Activated CD4-positive, alpha-beta T cell treated with anti-CD3 and anti-CD28 coated beads for 36 hours (primary cell): ENCODE results near the gene NCSTN. TPM values are rescaled to one million over a fixed set of nuclear protein-coding genes. Genes with fewer than 3 reads are reported as not detected.

Experiments
- ATAC-seq: fragments of 200-7000 bp; cut with Tn5 transposase; one replicate; pipeline ENCODE4 v1.10.0; 2021; ENCODE audit warnings: mild to moderate bottlenecking, moderate library complexity
- CTCF ChIA-PET: fragments of 350-600 bp; sonication (Branson Sonifier 250); formaldehyde crosslinking; loops from one replicate; lab custom pipeline; 2021; ENCODE audit warnings: antibody characterized with exemption; lab: Charles Lee
- POLR2A ChIA-PET: fragments of 350-600 bp; sonication (Branson Sonifier 250); formaldehyde crosslinking; loops from one replicate; lab custom pipeline; 2021; ENCODE audit warnings: antibody characterized with exemption, inconsistent platforms; lab: Charles Lee
- DNase-seq: peaks from one replicate; pipeline ENCODE4 v3.0.0-alpha.2; 2020
- H3K27ac Mint-ChIP-seq: one replicate; pipeline ENCODE4 v1.8.0; 2021; ENCODE audit warnings: mixed read lengths
- H3K27me3 Mint-ChIP-seq: one replicate; pipeline ENCODE4 v1.8.0; 2021; ENCODE audit warnings: mixed read lengths
- H3K36me3 Mint-ChIP-seq: one replicate; pipeline ENCODE4 v1.8.0; 2021; ENCODE audit warnings: low read depth, mixed read lengths
- H3K4me1 Mint-ChIP-seq: one replicate; pipeline ENCODE4 v1.8.0; 2021; ENCODE audit warnings: mixed read lengths
- H3K4me3 Mint-ChIP-seq: one replicate; pipeline ENCODE4 v1.8.0; 2021; ENCODE audit warnings: mild to moderate bottlenecking, moderate library complexity, mixed read lengths
- H3K9me3 Mint-ChIP-seq: one replicate; pipeline ENCODE4 v1.8.0; 2021; ENCODE audit warnings: low read depth, mixed read lengths
- intact Hi-C, 2 experiments: fragments of 100-400 bp; cut with DNase I in 1 of 2; cut with micrococcal nuclease in 1 of 2; formaldehyde crosslinking; loops; one replicate each; pipeline versions ENCODE4 v1.14.2 to v1.15.1; 2022 to 2024; cut with DNase I, micrococcal nuclease
- total RNA-seq, 2 experiments: library from RNA; stranded (reverse); gene quantifications; one replicate each; pipeline ENCODE4 v1.2.3, GENCODE V29; 2021

NCSTN gene
- total RNA-seq, 2 experiments from 2014 or later, result 47.0 to 51.5 TPM

- POLR2A ChIA-PET, result no interaction called here
- H3K27ac Mint-ChIP-seq, result no peak overlapping the region
- CTCF ChIA-PET, result interaction anchor here (0.7 to 1.1 kb wide), 3 partner anchors 35 to 241 kb away, joined by 3 to 5 read pairs (median 4); no protein-coding TSS in a partner anchor
These were observed 16.8 kb upstream of the NCSTN start for GRCh38 chr1:160326418-160326817.

DNA sequence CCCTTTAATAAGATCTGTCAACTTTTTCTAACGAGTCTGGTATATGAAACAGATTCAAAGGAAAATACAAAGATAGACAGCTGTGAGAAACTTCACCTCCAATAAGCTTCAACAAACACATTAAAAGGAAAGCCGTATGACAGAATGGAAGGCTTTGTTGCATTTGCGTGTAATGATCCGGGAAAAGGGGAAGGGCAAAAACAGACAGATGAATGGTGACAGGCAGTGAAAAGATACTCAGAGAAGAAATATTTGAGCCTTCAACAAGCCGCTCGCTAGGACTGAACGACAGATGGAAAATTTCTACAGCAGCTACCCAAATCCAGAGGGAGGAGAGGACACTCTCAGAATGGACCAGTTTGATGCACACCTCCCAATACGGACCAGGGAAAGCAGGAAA is 15.0 kb upstream of the NCSTN start:
- no peak for DNase-seq
- peaks cover 48% of the 10 kb centered on the region for H3K36me3 Mint-ChIP-seq
- POLR2A ChIA-PET, result interaction anchor here (0.8 kb wide), 1 partner anchor 232 kb away, joined by 3 read pairs; no protein-coding TSS in a partner anchor

More at GRCh38 chr1:160326418-160326817, 16.8 kb upstream of the NCSTN start:
- Mint-ChIP-seq H3K4me1 (no peaks in the 10 kb centered on the region), H3K36me3 (peaks cover 52% of the 10 kb centered on the region), H3K4me3 (no peak overlapping the region), H3K9me3 (no peaks in the 10 kb centered on the region), H3K27me3 (no peaks in the 10 kb centered on the region)
- DNase-seq (no peak), ATAC-seq (no peak)
- intact Hi-C loops, result no loop called here

DNA sequence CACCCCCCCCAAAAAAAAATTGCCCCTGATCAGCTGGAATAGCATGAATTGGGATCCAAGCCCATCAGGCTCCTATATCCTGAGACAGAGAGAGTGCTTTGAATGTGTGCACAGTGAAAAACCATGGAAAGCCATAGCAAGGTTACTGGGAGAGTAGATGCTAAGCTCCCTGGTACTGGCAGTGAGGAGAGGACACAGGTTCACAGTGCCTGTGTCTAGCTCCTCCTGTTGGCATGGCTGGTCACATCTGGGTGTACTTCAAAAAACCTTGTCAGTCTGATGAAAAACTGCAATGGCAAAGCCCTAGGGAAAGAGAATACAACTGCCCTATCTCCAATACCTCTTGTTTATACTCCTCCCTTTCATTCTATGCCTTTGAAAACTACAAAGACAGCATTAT is 13.1 kb upstream of the NCSTN start:
- Mint-ChIP-seq H3K4me3 (no peak overlapping the region), H3K36me3 (peaks cover 50% of the 10 kb centered on the region), H3K27ac (no peak overlapping the region), H3K4me1 (no peaks in the 10 kb centered on the region), H3K27me3 (no peaks in the 10 kb centered on the region), H3K9me3 (no peaks in the 10 kb centered on the region)
- POLR2A ChIA-PET, result no interaction called here
- ATAC-seq, result no peak
- intact Hi-C loops, result no loop called here
- CTCF ChIA-PET, result interaction anchor here (0.6 to 2.5 kb wide), 8 partner anchors 21 to 499 kb away, joined by 3 to 11 read pairs (median 3); partner anchors contain the start of gene NHLH1
- DNase-seq, result no peak

More for the DNA sequence above, 15.0 kb upstream of the NCSTN start:
- H3K27ac Mint-ChIP-seq, result no peak overlapping the region
- H3K27me3 Mint-ChIP-seq, result no peaks in the 10 kb centered on the region
- no peak for ATAC-seq
- intact Hi-C loops, result no loop called here
- CTCF ChIA-PET, result interaction anchor here (0.7 to 2.5 kb wide), 6 partner anchors 8 to 102 kb away, joined by 3 to 11 read pairs (median 4); no protein-coding TSS in a partner anchor
- H3K4me1 Mint-ChIP-seq, result no peaks in the 10 kb centered on the region
- H3K4me3 Mint-ChIP-seq, result no peak overlapping the region
- H3K9me3 Mint-ChIP-seq, result no peaks in the 10 kb centered on the region

- ChIA-PET POLR2A (no interaction called here), CTCF (interaction anchor here (0.8 to 1.7 kb wide), 3 partner anchors 40 to 60 kb away, joined by 3 to 11 read pairs (median 3); no protein-coding TSS in a partner anchor)
- peaks cover 46% of the 10 kb centered on the region for H3K36me3 Mint-ChIP-seq
- DNase-seq, result no peak
- no peaks in the 10 kb centered on the region for H3K27me3 Mint-ChIP-seq
- intact Hi-C loops, result no loop called here
- ATAC-seq, result no peak
- H3K4me3 Mint-ChIP-seq, result no peak overlapping the region
- no peaks in the 10 kb centered on the region for H3K4me1 Mint-ChIP-seq
- no peaks in the 10 kb centered on the region for H3K9me3 Mint-ChIP-seq
- H3K27ac Mint-ChIP-seq, result no peak overlapping the region
These were observed 10.7 kb upstream of the NCSTN start for GRCh38 chr1:160332516-160332915.

DNA sequence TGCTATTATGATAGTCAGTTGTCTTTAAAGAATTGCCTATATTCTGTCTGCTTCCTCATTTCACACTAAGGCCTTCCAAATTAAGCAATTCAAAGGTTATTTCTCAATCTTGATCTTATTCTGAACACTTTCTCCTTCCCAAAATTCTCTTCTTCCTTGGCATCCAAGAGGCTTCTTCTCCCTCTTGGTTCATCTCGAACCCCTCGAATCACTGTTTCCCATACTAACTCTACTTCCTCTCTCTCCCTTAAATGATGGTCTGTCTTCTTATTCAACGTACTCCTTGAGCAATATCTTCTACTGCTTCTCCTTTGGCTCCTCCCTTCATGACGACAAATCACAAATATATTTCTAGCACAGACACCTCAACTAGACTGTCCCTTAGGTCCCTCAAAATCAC is 4.6 kb upstream of the NCSTN start:
- no peaks in the 10 kb centered on the region for H3K27me3 Mint-ChIP-seq
- H3K27ac Mint-ChIP-seq, result no peak overlapping the region
- ChIA-PET POLR2A (no interaction called here), CTCF (interaction anchor here (0.6 to 2.1 kb wide), 7 partner anchors 13 to 46 kb away, joined by 3 to 7 read pairs (median 5); no protein-coding TSS in a partner anchor)
- no peak overlapping the region for H3K4me3 Mint-ChIP-seq
- peaks cover 52% of the 10 kb centered on the region for H3K36me3 Mint-ChIP-seq
- DNase-seq (no peak), ATAC-seq (no peak)
- H3K4me1 Mint-ChIP-seq, result peaks cover 21% of the 10 kb centered on the region
- H3K9me3 Mint-ChIP-seq, result no peaks in the 10 kb centered on the region
- intact Hi-C loops, result no loop called here

DNA sequence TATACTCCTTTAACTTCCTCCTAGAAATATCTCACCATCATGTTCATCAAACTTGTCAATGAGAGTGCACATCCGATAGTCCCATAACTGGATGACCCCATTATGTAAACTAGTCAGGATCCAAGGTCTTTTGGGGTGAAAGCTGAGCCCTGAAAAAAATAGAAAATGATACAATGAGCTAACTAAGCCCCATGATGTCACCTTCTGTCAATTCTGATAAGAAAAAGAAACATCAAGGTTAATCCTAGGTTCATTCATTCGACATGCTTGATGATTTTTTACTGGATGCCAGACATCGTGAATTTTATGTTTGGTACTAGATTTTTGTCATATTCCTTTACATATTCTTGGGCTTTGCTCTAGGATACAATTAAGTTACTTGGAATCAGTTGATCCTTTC is 3.0 kb upstream of the NCSTN start:
- H3K27ac Mint-ChIP-seq, result no peak overlapping the region
- ATAC-seq (no peak), DNase-seq (no peak)
- H3K9me3 Mint-ChIP-seq, result no peaks in the 10 kb centered on the region
- intact Hi-C loops, result loop anchor here in 1 of 2 experiments (5.0 kb wide), 1 partner anchor 1407 kb away; the partner anchor contains the start of gene DUSP12
- no peak overlapping the region for H3K4me3 Mint-ChIP-seq
- peaks cover 50% of the 10 kb centered on the region for H3K36me3 Mint-ChIP-seq
- ChIA-PET POLR2A (no interaction called here), CTCF (interaction anchor here (0.6 to 2.1 kb wide), 6 partner anchors 11 to 48 kb away, joined by 3 to 5 read pairs (median 4); no protein-coding TSS in a partner anchor)
- no peaks in the 10 kb centered on the region for H3K27me3 Mint-ChIP-seq
- H3K4me1 Mint-ChIP-seq, result peaks cover 31% of the 10 kb centered on the region

- Mint-ChIP-seq H3K4me3 (peak overlapping the region; percentile 100), H3K27ac (peak overlapping the region; percentile 23), H3K4me1 (peaks cover 31% of the 10 kb centered on the region), H3K27me3 (no peaks in the 10 kb centered on the region), H3K9me3 (no peaks in the 10 kb centered on the region), H3K36me3 (peaks cover 50% of the 10 kb centered on the region)
- intact Hi-C loops, result loop anchor here in 1 of 2 experiments (5.0 kb wide), 1 partner anchor 1406 kb away; the partner anchor contains the start of gene DUSP12
- CTCF ChIA-PET, result no interaction called here
- no peak for DNase-seq
- no peak for ATAC-seq
- POLR2A ChIA-PET, result no interaction called here
These were observed 2.3 kb upstream of the NCSTN start for GRCh38 chr1:160340866-160341265.

GRCh38 chr1:160342526-160342925 is 657 bp upstream of the NCSTN start:
- ChIA-PET POLR2A (no interaction called here), CTCF (interaction anchor here (1.2 kb wide), 1 partner anchor 241 kb away, joined by 3 read pairs; no protein-coding TSS in a partner anchor)
- H3K4me3 Mint-ChIP-seq, result peak overlapping the region; percentile 100
- H3K9me3 Mint-ChIP-seq, result no peaks in the 10 kb centered on the region
- ATAC-seq (peak; percentile 6), DNase-seq (no peak)
- peaks cover 44% of the 10 kb centered on the region for H3K36me3 Mint-ChIP-seq
- H3K27me3 Mint-ChIP-seq, result no peaks in the 10 kb centered on the region
- intact Hi-C loops, result loop anchor here (2.0 to 5.0 kb wide), 3 partner anchors 58 to 1405 kb away; partner anchors contain the start of genes DUSP12 (in 1 of the 2), PEX19 (in 1 of the 2) and TAGLN2 (in 1 of the 2)
- peak overlapping the region; percentile 100 for H3K27ac Mint-ChIP-seq
- H3K4me1 Mint-ChIP-seq, result peaks cover 31% of the 10 kb centered on the region

DNA sequence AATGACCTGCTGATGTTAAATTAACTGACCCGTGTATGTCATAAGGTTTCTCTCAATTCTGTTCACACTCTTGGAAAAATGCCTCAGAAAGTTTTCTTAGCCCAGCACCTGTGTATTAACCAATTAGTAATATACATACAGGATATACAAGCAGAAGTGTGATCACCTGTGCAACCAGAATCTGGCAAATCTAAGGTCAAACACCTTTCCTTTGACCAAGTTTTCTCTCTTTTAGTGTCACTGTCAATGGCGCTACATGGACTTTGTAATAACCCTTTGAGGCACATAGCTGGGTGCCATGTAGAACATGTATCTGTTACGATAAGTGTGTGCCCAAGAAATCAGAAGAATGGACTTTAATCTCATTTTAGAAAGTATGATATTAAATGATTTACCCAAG is 1.1 kb downstream of the NCSTN start:
- ChIA-PET POLR2A (no interaction called here), CTCF (interaction anchor here (0.6 to 1.3 kb wide), 5 partner anchors 10 to 275 kb away, joined by 3 to 8 read pairs (median 3); no protein-coding TSS in a partner anchor)
- Mint-ChIP-seq H3K4me3 (peak overlapping the region; percentile 100), H3K27ac (peak overlapping the region; percentile 100), H3K9me3 (no peaks in the 10 kb centered on the region), H3K4me1 (peaks cover 27% of the 10 kb centered on the region), H3K36me3 (peaks cover 37% of the 10 kb centered on the region), H3K27me3 (no peaks in the 10 kb centered on the region)
- intact Hi-C loops, result loop anchor here in 1 of 2 experiments (5.0 kb wide), 1 partner anchor 1403 kb away; the partner anchor contains the start of gene DUSP12
- ATAC-seq (no peak), DNase-seq (no peak)

DNA sequence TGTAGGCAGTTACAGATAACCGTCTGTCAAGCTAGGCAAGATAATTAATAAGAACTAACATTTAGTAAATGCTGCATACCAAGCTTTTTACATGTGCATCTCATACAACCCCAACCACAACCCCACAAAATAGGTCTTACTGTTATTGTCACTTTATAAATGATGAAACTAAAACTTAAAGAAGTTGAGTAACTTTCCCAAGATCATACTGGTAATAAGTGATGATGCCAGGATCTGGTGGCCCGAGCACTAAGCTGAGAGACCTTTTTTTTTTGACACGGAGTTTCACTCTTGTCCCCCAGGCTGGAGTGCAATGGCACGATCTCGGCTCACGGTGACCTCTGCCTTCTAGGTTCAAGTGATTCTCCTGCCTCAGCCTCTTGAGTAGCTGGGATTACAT is 1.8 kb downstream of the NCSTN start:
- CTCF ChIA-PET, result interaction anchor here (0.6 to 1.4 kb wide), 8 partner anchors 9 to 1150 kb away, joined by 3 to 8 read pairs (median 3); no protein-coding TSS in a partner anchor
- H3K36me3 Mint-ChIP-seq, result peaks cover 38% of the 10 kb centered on the region
- ATAC-seq (no peak), DNase-seq (no peak)
- no peak overlapping the region for H3K27ac Mint-ChIP-seq
- H3K27me3 Mint-ChIP-seq, result no peaks in the 10 kb centered on the region
- H3K9me3 Mint-ChIP-seq, result no peaks in the 10 kb centered on the region
- POLR2A ChIA-PET, result no interaction called here
- peaks cover 27% of the 10 kb centered on the region for H3K4me1 Mint-ChIP-seq
- peak overlapping the region; percentile 100 for H3K4me3 Mint-ChIP-seq
- intact Hi-C loops, result loop anchor here in 1 of 2 experiments (5.0 kb wide), 1 partner anchor 1402 kb away; the partner anchor contains the start of gene DUSP12

GRCh38 chr1:160346463-160346862 is 3.3 kb downstream of the NCSTN start:
- ChIA-PET CTCF (interaction anchor here (0.8 to 1.6 kb wide), 5 partner anchors 8 to 55 kb away, joined by 3 to 6 read pairs (median 4); no protein-coding TSS in a partner anchor), POLR2A (interaction anchor here (0.6 kb wide), 1 partner anchor 12 kb away, joined by 3 read pairs; no protein-coding TSS in a partner anchor)
- no peaks in the 10 kb centered on the region for H3K9me3 Mint-ChIP-seq
- ATAC-seq, result no peak
- DNase-seq, result no peak
- no peak overlapping the region for H3K4me3 Mint-ChIP-seq
- no peak overlapping the region for H3K27ac Mint-ChIP-seq
- no peaks in the 10 kb centered on the region for H3K27me3 Mint-ChIP-seq
- intact Hi-C loops, result no loop called here
- peaks cover 37% of the 10 kb centered on the region for H3K36me3 Mint-ChIP-seq
- peaks cover 16% of the 10 kb centered on the region for H3K4me1 Mint-ChIP-seq
